NCI-H524 treated with DMSO at 0.1 percent for 48 hours (cell line): ENCODE results near the gene PRDM12.

Experiments used
- DNase-seq: peaks from one replicate; lab custom pipeline; 2025; lab: John Stamatoyannopoulos, UW

The PRDM12 gene

GRCh38 chr9:130689937-130690700 is 25.7 kb downstream of the PRDM12 start:
- DNase-seq: peak; percentile 84

DNA sequence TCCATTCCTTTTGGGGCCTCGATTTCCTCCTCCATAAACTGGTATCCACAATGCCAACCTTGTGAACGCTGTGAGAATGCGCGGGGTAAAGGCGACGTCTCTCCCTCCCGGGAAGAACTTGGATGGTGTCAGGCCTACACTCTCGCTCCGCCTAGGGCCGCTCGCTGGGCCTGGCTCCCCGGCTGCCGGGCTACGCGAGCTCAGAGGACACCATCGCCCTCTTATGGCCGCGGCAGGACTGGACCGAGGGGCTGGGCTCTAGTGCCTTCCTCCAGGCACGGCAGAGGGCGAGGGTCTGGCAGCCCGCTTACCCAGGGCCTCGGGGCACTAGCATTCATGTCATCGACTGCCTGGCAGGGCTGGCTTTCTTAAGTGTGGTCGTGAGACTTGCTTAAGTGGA is 27.9 kb downstream of the PRDM12 start:
- DNase-seq: no peak

DNA sequence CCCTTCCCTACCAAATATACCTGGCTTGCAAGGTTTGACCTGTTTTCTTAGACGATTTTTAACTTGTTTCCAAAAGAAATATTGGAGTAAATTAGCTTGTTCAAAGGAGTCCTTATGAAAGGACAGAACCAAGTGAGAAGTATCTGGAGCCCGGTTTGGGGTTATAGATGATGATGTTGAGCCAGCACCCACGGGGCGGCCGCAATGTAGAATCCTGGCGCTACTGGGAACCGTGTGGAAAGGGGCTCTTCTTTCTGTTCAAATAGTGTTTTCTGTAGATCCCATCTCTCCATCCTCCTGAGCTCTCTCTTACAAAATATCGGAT is 28.7 kb downstream of the PRDM12 start:
- DNase-seq: no peak

GRCh38 chr9:130693426-130694191 is 29.2 kb downstream of the PRDM12 start, which contains the start of gene EXOSC2:
Gene EXOSC2 (plus strand): TSS chr9:130693780. CDS start chr9:130693792, 12 bp downstream.
- DNase-seq: peak; percentile 85

DNA sequence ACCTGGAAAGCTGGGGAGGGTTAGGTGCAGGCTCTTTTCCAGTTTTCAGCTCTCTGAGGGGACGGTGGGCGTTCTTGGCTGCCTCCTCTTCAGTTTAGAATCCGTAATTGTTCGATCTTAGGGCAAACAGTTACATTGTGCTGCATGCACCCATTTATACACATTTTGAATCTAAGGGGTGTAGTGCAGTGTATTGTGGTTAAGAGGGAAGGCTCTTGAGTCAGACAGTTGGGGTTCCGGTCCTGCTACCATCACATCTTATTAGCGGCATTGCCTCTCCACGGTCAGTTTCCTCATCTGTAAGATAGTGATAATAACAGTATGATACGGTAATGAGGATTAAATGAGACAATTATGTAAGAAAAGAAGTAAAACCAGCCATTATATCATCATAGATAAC is 29.8 kb downstream of the PRDM12 start:
- no peak for DNase-seq

GRCh38 chr9:130696139-130696650 is 31.8 kb downstream of the PRDM12 start:
- DNase-seq: no peak

- no peak for DNase-seq
Observed at GRCh38 chr9:130696996-130697395, 32.6 kb downstream of the PRDM12 start.

GRCh38 chr9:130698514-130698913 is 34.1 kb downstream of the PRDM12 start:
- no peak for DNase-seq

DNA sequence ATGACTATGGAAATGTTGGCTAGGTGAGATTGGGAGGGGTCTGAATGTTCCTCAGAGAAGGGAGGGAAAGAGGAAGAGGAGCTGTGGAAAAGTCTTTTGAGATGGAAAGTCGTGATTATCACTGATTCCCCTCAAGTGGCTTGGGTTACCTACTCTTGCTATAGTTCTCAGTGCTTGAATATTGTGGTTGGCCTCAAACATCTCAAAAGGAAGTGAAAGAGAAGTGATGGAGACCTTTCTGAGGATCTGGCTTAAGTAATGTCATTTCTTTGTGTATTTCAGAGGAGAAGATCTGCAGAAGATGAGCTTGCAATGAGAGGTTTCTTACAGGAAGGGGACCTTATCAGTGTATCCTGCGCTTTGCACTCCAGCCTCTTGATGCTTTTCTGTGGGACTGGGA is 34.7 kb downstream of the PRDM12 start:
- no peak for DNase-seq

DNA sequence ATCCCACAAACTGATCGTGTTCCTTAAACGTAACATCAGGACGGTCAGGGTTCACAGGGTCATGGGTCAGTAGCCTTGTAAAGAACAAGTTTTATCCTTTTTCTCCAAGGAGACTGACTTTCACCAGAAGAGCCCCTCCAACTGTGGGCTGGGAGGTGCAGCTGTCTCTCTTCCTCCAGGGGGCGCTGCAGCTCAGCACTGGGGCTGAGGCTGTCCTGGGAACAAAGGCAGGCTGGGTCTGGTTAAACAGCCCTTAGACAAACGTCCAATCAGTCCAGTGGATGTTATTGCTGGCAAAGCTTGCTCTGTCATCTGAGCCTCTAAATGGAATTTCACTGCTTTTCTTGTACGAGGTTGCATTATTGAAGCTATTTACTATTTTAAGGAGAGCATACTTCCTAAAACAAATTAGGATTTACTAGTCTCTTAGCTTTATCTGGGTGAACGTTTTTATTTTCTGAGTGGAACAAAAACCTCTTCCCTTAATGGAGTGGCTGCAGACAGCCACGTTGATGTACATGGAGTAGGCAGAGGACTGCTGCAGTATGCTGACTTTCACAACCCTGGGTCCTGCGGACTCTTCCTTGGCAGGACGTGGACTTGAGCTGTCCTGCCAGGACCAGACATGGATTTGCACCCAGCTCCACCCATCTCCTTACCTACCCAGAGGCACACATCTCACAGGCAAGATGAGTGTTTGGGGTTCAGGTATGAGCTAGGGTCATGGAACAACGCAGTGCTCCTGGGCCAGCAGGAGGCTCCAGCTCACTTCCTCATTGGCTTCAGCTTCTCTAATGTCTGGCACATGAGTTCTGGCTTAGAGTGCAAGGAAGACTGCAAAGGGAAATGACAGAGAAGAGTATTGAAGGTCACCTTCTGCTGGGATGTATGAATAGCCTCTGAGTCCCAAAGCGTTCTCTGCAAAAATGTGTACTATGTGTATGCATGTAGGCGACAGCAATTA is 36.9 kb downstream of the PRDM12 start:
- DNase-seq: no peak

DNA sequence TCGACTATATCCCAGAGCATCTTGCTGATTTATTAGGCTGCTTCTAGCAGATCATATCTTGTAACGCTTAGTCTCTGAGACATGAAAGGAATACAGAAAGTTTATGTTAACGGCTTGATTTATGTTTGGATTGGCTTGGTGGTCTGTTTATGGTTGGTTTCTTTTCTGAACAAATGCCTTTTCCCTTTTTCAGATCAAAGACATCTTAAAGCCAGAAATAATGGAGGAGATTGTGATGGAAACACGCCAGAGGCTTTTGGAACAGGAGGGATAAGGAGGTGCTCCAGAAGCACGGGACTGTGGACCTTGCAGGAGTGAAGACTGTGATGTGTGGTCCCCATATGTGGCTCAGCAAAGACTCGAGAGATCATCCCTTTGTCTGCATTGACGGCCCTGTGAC is 39.1 kb downstream of the PRDM12 start:
- DNase-seq: no peak

DNA sequence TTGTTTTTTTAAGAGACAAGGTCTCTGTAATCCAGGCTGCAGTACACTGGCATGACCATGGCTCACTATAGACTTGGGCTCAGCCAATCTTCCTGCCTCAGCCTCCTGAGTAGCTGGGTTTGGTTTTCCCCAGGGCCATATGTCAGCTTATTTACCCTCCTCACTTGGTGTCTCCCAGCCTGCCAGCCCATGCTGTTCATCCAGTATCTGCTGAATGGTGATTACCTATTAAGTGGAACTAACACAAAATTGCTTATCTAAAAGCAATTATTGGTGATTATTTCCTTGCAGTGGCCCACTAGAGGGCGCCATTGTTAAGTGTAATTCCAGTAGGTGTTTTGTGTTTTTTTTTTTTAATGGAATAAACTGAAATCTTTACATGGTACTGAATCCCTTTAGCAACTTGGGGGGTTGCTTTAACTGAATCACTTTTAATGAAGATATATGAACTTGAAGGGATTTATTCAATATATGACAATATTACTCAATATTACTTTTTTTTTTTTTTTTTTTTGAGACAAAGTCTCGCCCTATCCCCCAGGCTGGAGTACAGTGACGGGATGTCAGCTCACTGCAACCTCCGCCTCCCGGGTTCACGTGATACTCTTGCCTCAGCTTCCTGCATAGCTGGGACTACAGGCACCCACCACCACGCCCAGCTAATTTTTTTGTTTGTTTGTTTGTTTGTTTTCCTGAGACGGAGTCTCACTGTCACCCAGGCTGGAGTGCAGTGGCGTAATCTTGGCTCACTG is 43.0 kb downstream of the PRDM12 start:
- DNase-seq: peak; percentile 31

- no peak for DNase-seq
Observed at GRCh38 chr9:130710822-130711352, 46.5 kb downstream of the PRDM12 start.

GRCh38 chr9:130711469-130711868 is 47.1 kb downstream of the PRDM12 start:
- DNase-seq: no peak

DNA sequence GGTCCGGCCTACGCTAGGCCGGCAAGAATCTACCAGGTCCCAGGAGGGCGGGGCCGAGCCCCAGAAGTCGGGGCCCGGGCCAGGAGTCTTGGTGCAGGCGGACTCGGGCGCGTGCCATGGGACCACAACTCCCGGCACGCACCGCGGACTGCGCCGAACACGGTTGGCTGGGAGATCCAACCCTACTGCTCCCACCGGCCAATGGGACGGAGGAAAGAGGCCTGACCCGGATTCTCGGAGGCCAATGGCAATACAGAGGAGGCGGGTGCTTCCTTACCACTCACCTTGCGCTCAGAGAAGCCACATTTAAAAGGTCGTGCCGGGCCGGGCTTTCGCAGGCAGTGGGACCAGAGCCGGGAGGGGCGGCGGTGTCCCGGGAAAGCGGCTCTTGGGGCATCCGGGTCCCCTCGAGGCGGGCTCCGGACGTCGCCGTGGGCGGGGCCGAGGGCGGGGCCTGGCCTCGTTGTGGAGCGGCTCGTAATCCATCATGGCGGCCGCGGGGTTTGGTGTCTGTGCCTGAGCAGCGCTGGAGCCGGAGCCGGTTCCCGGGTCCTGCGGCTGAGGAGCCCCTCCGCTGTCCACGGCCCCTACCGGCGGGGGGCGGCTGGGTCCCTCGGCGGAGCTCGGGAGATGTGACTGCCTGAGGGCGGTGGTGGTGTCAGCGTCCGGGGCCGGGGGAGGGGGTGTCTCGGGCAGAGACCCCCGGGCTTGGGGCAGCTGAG is 48.3 kb downstream of the PRDM12 start:
- DNase-seq: peak; percentile 93

DNA sequence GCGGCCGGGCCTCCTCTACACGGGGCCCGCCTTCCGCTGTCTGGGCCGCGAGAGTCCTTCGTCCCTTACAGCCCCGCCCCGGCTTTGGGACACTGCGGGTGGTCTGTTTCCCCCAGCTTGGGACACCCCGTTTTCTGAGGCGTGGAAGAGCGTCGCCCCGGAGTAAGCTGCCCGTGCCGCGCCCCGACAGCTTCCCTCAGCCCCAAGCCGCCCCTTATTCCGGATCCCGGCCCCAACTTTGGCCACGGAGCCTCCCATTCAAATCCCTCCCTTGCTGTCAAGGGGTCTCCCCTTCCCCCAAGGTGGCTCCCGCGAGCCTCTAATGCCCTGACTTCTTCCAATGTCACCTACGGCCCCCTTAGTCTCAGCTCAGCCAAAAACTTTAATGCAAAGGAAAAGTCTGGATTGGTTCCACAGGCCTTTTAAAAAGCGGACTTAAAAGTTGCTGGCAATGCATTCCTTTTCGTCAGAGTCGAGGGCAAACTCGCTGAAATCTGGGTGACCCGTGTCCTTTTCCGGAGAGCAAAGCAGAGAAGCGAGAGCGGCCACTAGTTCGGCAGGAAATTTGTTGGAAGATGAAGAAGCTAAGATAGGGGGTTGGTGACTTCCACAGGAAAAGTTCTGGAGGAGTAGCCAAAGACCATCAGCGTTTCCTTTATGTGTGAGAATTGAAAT is 49.0 kb downstream of the PRDM12 start:
- no peak for DNase-seq

GRCh38 chr9:130714586-130715110 is 50.3 kb downstream of the PRDM12 start:
- DNase-seq: no peak

GRCh38 chr9:130715270-130715669 is 50.9 kb downstream of the PRDM12 start:
- DNase-seq: no peak

- DNase-seq: no peak
Observed at GRCh38 chr9:130718562-130718961, 54.2 kb downstream of the PRDM12 start.

DNA sequence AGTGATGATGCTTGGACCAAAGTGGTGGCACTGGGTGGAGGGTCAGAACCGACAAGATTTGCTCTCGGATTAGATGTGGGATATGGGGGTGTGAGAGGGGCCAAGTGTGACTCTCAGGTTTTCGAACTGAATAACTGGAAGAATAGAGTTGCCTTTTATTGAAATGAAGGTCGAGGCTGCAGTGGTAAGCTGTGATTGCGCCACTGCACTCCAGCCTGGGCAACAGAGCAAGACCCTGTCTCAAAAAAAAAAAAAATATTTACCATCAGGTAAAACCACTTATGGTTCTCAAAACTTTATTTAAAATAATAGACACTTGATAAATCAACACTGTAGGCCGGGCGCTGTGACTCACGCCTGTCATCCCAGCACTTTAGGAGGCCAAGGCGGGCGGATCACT is 56.4 kb downstream of the PRDM12 start:
- no peak for DNase-seq
